Measurements from ENCODE around the gene ABCB8. TPM values are rescaled to one million over a fixed set of nuclear protein-coding genes. Genes with fewer than 3 reads are reported as not detected.
A peak's percentile ranks its signal among the peaks of the same experiment; 100 is the strongest.

Gene ABCB8
- total RNA-seq, 1 donor: 35.4 TPM

GRCh38 chr7:151013356-151013732, 14.9 kb upstream of the ABCB8 start:
- no peak for DNase-seq (ENCODE audit: low read depth)
- no peak overlapping the region for H3K4me3 ChIP-seq (ENCODE audit: low read depth, low read length)
- TF ChIP-seq CTCF (IDR thresholded peaks at IDR 0.05; ENCODE audit: insufficient read depth, low read depth, low read length): no peak

- peak overlapping the region; percentile 41 for H3K4me3 ChIP-seq (ENCODE audit: low read depth, low read length)
- no peak for TF ChIP-seq CTCF (IDR thresholded peaks at IDR 0.05; ENCODE audit: insufficient read depth, low read depth, low read length)
- DNase-seq (ENCODE audit: low read depth): peak; percentile 64
Observed at GRCh38 chr7:151013733-151014497, 14.3 kb upstream of the ABCB8 start.

GRCh38 chr7:151014950-151015349, 13.3 kb upstream of the ABCB8 start:
- H3K4me3 ChIP-seq (ENCODE audit: low read depth, low read length): no peak overlapping the region
- no peak for DNase-seq (ENCODE audit: low read depth)
- no peak for TF ChIP-seq CTCF (IDR thresholded peaks at IDR 0.05; ENCODE audit: insufficient read depth, low read depth, low read length)

GRCh38 chr7:151015967-151016366, 12.3 kb upstream of the ABCB8 start:
- no peak for DNase-seq (ENCODE audit: low read depth)
- H3K4me3 ChIP-seq (ENCODE audit: low read depth, low read length): no peak overlapping the region
- TF ChIP-seq CTCF (IDR thresholded peaks at IDR 0.05; ENCODE audit: insufficient read depth, low read depth, low read length): no peak

GRCh38 chr7:151016505-151016904, 11.7 kb upstream of the ABCB8 start:
- no peak overlapping the region for H3K4me3 ChIP-seq (ENCODE audit: low read depth, low read length)
- no peak for TF ChIP-seq CTCF (IDR thresholded peaks at IDR 0.05; ENCODE audit: insufficient read depth, low read depth, low read length)
- no peak for DNase-seq (ENCODE audit: low read depth)

- DNase-seq (ENCODE audit: low read depth): no peak
- TF ChIP-seq CTCF (IDR thresholded peaks at IDR 0.05; ENCODE audit: insufficient read depth, low read depth, low read length): no peak
- no peak overlapping the region for H3K4me3 ChIP-seq (ENCODE audit: low read depth, low read length)
Observed at GRCh38 chr7:151016942-151017341, 11.3 kb upstream of the ABCB8 start.

Data from fibroblast of villous mesenchyme (primary cell).